NT2/D1 (cell line): ENCODE measurements around the gene CDH4.

Experiments used
- SUZ12 ChIP-seq: IDR thresholded peaks from 2 replicates; pipeline ENCODE4 v1.6.1; 2011; ENCODE audit not compliant: insufficient read length, insufficient read depth; ENCODE audit errors: extremely low read depth
- YY1 ChIP-seq: IDR thresholded peaks from 2 replicates; pipeline ENCODE4 v1.6.1; 2011; ENCODE audit not compliant: insufficient read length, insufficient read depth
- ZNF274 ChIP-seq: IDR thresholded peaks from 2 replicates; pipeline ENCODE4 v1.6.1; 2011; ENCODE audit warnings: mild to moderate bottlenecking, low read depth, low read length

- no peak for TF ChIP-seq ZNF274
- TF ChIP-seq YY1 = no peak
- no peak for TF ChIP-seq SUZ12
Measured at GRCh38 chr20:61461461-61461860, 209.4 kb downstream of the CDH4 start.
